ENCODE results near the gene KLHL36. TPM values are rescaled to one million over a fixed set of nuclear protein-coding genes. Genes with fewer than 3 reads are reported as not detected.
A peak's percentile ranks its signal among the peaks of the same experiment; 100 is the strongest.
"Not testable (repeated sequence)": the region's sequence is repeated elsewhere in the genome, so short reads cannot be mapped to it uniquely, and the experiment has no call there.

KLHL36 gene
- total and polyA plus RNA-seq, 3 donors from 2014 or later = 75.1 to 129 (median 113) TPM

DNA sequence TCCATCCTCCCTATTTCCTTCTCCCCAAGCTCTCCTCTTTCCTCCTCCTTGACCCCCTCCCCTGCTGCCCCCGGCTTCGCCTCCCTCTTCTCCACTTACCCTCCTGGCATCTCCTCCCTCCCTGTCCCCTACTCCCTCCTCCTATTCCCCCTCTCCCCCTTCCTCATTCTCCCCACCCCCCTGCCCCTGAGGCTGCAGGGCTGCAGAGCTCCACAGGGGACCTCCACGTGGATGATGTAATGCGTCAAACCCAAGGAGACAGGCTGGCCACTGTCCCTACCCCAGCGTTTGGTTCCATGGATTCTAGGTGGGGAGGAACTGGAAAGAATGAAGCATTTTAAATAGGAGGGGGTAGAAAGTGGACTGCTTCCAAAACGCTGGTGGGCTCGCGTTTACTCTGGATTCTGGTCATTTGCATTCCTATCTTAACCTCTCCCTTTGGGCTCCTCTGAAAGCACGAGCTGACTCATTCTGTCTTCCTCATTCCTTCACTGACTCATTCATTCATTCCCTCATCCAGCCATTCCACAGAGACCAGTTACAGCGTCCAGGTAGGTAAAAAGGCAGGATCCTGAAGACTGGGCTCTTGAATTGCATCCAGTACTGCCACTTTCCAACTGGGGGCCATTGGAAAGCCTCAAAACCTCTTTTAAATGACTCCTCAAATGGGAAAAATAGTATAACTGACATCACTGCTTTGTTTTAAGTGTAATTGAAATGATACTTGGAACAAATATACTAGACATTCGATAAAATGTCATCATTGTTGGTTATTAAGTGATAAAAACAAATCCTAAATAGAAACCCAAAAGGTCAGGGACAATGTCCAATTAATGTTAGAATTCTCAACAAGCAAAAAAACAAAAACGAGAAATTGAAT lies 29.5 kb upstream of the KLHL36 start:
- Histone ChIP-seq H3K9me3 (no peaks in the 10 kb centered on the region), H3K27ac (no peak overlapping the region), H3K4me1 (peaks cover 20% of the 10 kb centered on the region), H3K4me3 (no peak overlapping the region), H3K27me3 (no peaks in the 10 kb centered on the region), H3K36me3 (ENCODE audit: low read depth, missing control alignments) (no peaks in the 10 kb centered on the region)
- intact Hi-C loops (cut with DNase I; ENCODE audit: low total_unique reads) = no loop called here
- no peak for DNase-seq
- 23 to 34% methylated on average over 12 of the region's 12 CpGs for whole genome bisulfite sequencing, 2 donors
- TF ChIP-seq POLR2A (IDR thresholded peaks at IDR 0.05) (no peak), CTCF (IDR thresholded peaks at IDR 0.05) (no peak)

DNA sequence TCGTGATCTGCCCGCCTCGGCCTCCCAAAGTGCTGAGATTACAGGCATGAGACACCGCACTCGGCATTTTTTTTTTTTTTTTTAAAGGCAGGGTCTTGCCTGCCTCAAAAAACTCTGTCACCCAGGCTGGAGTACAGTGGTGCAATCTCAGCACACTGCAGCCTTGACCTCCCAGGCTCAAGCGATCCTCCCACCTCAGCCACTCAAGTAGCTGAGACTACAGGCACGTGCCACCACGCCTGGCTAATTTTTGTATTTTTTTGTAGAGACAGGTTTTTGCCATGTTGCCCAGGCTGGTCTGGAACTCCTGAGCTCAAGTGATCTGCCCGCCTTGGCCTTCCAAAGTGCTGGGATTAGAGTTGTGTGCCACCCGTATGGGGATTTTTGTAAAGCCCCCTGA lies 27.4 kb upstream of the KLHL36 start:
- not testable (repeated sequence) for H3K4me1 ChIP-seq; H3K27ac ChIP-seq; H3K36me3 ChIP-seq (ENCODE audit: low read depth, missing control alignments); H3K27me3 ChIP-seq; H3K9me3 ChIP-seq; H3K4me3 ChIP-seq
- WGBS, 2 donors = 78 to 84% methylated on average over 10 of the region's 10 CpGs
- DNase-seq = peak; percentile 56
- intact Hi-C loops (cut with DNase I; ENCODE audit: low total_unique reads) = loop anchor here (5.0 to 10.0 kb wide), 2 partner anchors 104 to 109 kb away; no protein-coding TSS in a partner anchor

GRCh38 chr16:84625556-84625955 lies 22.8 kb upstream of the KLHL36 start:
- WGBS, 2 donors = 94 to 95% methylated on average over 6 of the region's 6 CpGs
- Histone ChIP-seq H3K9me3 (no peaks in the 10 kb centered on the region), H3K27me3 (no peaks in the 10 kb centered on the region), H3K36me3 (ENCODE audit: low read depth, missing control alignments) (no peaks in the 10 kb centered on the region), H3K4me1 (peaks cover 3% of the 10 kb centered on the region), H3K27ac (no peak overlapping the region), H3K4me3 (no peak overlapping the region)
- intact Hi-C loops (cut with DNase I; ENCODE audit: low total_unique reads) = loop anchor here (10.0 kb wide), 1 partner anchor 99 kb away; no protein-coding TSS in a partner anchor
- TF ChIP-seq CTCF (IDR thresholded peaks at IDR 0.05) = no peak
- TF ChIP-seq POLR2A (IDR thresholded peaks at IDR 0.05) = no peak
- DNase-seq = no peak

GRCh38 chr16:84628226-84628731 lies 20.0 kb upstream of the KLHL36 start:
- Histone ChIP-seq H3K9me3 (no peaks in the 10 kb centered on the region), H3K36me3 (ENCODE audit: low read depth, missing control alignments) (no peaks in the 10 kb centered on the region), H3K4me3 (no peak overlapping the region), H3K27me3 (no peaks in the 10 kb centered on the region), H3K27ac (no peak overlapping the region), H3K4me1 (peaks cover 9% of the 10 kb centered on the region)
- WGBS, 2 donors = 76 to 82% methylated on average over 7 of the region's 7 CpGs
- no peak for TF ChIP-seq POLR2A (IDR thresholded peaks at IDR 0.05)
- TF ChIP-seq CTCF (IDR thresholded peaks at IDR 0.05) = no peak
- intact Hi-C loops (cut with DNase I; ENCODE audit: low total_unique reads) = loop anchor here (10.0 kb wide), 1 partner anchor 97 kb away; no protein-coding TSS in a partner anchor
- no peak for DNase-seq

DNA sequence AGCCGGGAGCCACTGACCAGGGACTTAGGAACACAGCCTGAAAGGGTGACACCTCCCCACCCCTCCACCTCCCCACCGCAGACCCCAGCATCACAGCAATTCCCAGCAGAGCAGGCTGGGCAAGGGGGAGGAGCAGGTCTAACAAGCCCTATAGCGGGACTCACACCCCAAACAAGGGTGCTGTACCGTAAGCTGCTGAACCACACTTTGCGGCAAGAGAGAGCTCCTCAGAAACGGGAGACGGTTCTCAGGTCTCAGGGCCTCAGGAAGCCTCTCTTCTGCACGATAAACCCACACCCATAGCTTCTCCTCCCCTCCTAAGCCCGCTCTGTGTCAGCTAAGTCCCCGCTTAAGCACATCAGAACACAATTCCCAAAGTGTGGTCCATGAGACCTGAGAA lies 18.7 kb upstream of the KLHL36 start:
- no peaks in the 10 kb centered on the region for H3K27me3 ChIP-seq
- H3K36me3 ChIP-seq (ENCODE audit: low read depth, missing control alignments) = no peaks in the 10 kb centered on the region
- WGBS, 2 donors = 91 to 92% methylated on average over 10 of the region's 10 CpGs
- TF ChIP-seq CTCF (IDR thresholded peaks at IDR 0.05) = no peak
- H3K27ac ChIP-seq = no peak overlapping the region
- intact Hi-C loops (cut with DNase I; ENCODE audit: low total_unique reads) = loop anchor here (10.0 kb wide), 1 partner anchor 95 kb away; no protein-coding TSS in a partner anchor
- DNase-seq = no peak
- no peaks in the 10 kb centered on the region for H3K9me3 ChIP-seq
- peaks cover 18% of the 10 kb centered on the region for H3K4me1 ChIP-seq
- H3K4me3 ChIP-seq = no peak overlapping the region

Data from testis (tissue), 3 donors.